HepG2 (cell line): ENCODE results near the gene TEAD1. TPM values are rescaled to one million over a fixed set of nuclear protein-coding genes. Genes with fewer than 3 reads are reported as not detected.
A peak's percentile ranks its signal among the peaks of the same experiment; 100 is the strongest.

Experiments
- ARNTL ChIP-seq: sonication (generic); formaldehyde crosslinking; IDR thresholded peaks from 2 replicates; pipeline ENCODE4 v1.4.0; 2020; ENCODE audit warnings: mild to moderate bottlenecking, missing genetic modification reagents
- CCAR2 ChIP-seq: fragments of 200-400 bp; formaldehyde crosslinking; optimal IDR thresholded peaks from 2 replicates; pipeline ENCODE3; 2018; ENCODE audit warnings: low read depth, mild to moderate bottlenecking, low read length, moderate library complexity
- CREB3 ChIP-seq: sonication (generic); formaldehyde crosslinking; IDR thresholded peaks from 2 replicates; pipeline ENCODE4 v1.5.0; 2020; ENCODE audit warnings: missing genetic modification reagents
- FOXA1 ChIP-seq, 2 experiments: fragments of 450-650 bp in 1 of 2; sonication (generic) in 1 of 2; formaldehyde crosslinking in 1 of 2; IDR thresholded peaks; 2 replicates each; pipeline versions ENCODE4 v1.4.0 to v1.6.1; 2016 to 2020; ENCODE audit warnings: missing genetic modification reagents in 1 of 2
- GATAD1 ChIP-seq: IDR thresholded peaks from 2 replicates; pipeline ENCODE4 v1.6.1; 2016; ENCODE audit warnings: missing genetic modification reagents, missing compliant biosample characterization
- GATAD2A ChIP-seq: IDR thresholded peaks from 2 replicates; pipeline ENCODE4 v1.6.1; 2016
- HINFP ChIP-seq: sonication (generic); formaldehyde crosslinking; IDR thresholded peaks from 2 replicates; pipeline ENCODE4 v1.4.0; 2020; ENCODE audit warnings: low read depth, mild to moderate bottlenecking, missing genetic modification reagents
- HMGXB3 ChIP-seq: sonication (generic); formaldehyde crosslinking; IDR thresholded peaks from 2 replicates; pipeline ENCODE4 v1.4.0; 2020; ENCODE audit warnings: missing genetic modification reagents, borderline replicate concordance
- HOXD1 ChIP-seq: sonication (generic); formaldehyde crosslinking; IDR thresholded peaks from 2 replicates; pipeline ENCODE4 v1.5.0; 2020; ENCODE audit warnings: missing genetic modification reagents
- MXD4 ChIP-seq: IDR thresholded peaks from 2 replicates; pipeline ENCODE4 v1.6.1; 2016; ENCODE audit warnings: mild to moderate bottlenecking, missing biosample characterization, missing genetic modification reagents
- NR3C1 ChIP-seq: sonication (generic); formaldehyde crosslinking; IDR thresholded peaks from 2 replicates; pipeline ENCODE4 v1.4.0; 2020; ENCODE audit warnings: missing genetic modification reagents
- PAX8 ChIP-seq: sonication (generic); formaldehyde crosslinking; IDR thresholded peaks from 2 replicates; pipeline ENCODE4 v1.8.0; 2022; ENCODE audit warnings: mild to moderate bottlenecking, missing genetic modification reagents, borderline replicate concordance
- RARG ChIP-seq: sonication (generic); formaldehyde crosslinking; IDR thresholded peaks from 2 replicates; pipeline ENCODE4 v1.4.0; 2020; ENCODE audit warnings: low read depth, mild to moderate bottlenecking, missing genetic modification reagents
- TAF1 ChIP-seq: sonication (generic); formaldehyde crosslinking; IDR thresholded peaks from 2 replicates; pipeline ENCODE4 v1.4.0; 2020; ENCODE audit warnings: missing genetic modification reagents
- TCF7 ChIP-seq: sonication (generic); IDR thresholded peaks from 2 replicates; pipeline ENCODE4 v1.6.1; 2016; ENCODE audit warnings: antibody characterized with exemption, low read depth
- TEAD3 ChIP-seq: optimal IDR thresholded peaks from 2 replicates; pipeline ENCODE3; 2016; ENCODE audit warnings: borderline replicate concordance
- ZMAT3 ChIP-seq: sonication (generic); formaldehyde crosslinking; conservative IDR thresholded peaks from 2 replicates; pipeline ENCODE4 v1.7.0; 2021; ENCODE audit warnings: missing genetic modification reagents
- ZNF251 ChIP-seq: sonication (generic); formaldehyde crosslinking; IDR thresholded peaks from 2 replicates; pipeline ENCODE4 v1.9.0; 2021; ENCODE audit warnings: mild to moderate bottlenecking, missing genetic modification reagents
- ZNF260 ChIP-seq: sonication (generic); formaldehyde crosslinking; IDR thresholded peaks from 2 replicates; pipeline ENCODE4 v1.4.0; 2020; ENCODE audit warnings: missing genetic modification reagents, low read depth, mild to moderate bottlenecking, borderline replicate concordance
- ZNF264 ChIP-seq: sonication (generic); formaldehyde crosslinking; IDR thresholded peaks from 2 replicates; pipeline ENCODE4 v1.4.0; 2020; ENCODE audit warnings: missing genetic modification reagents
- ZNF639 ChIP-seq: conservative IDR thresholded peaks from 2 replicates; pipeline ENCODE4 v1.6.1; 2018; ENCODE audit warnings: missing genetic modification reagents
- ZNF660 ChIP-seq: sonication (generic); formaldehyde crosslinking; IDR thresholded peaks from 2 replicates; pipeline ENCODE4 v1.5.1; 2020; ENCODE audit warnings: mild to moderate bottlenecking, low read depth, missing genetic modification reagents, borderline replicate concordance
- ZNF749 ChIP-seq: sonication (generic); formaldehyde crosslinking; IDR thresholded peaks from 2 replicates; pipeline ENCODE4 v1.8.0; 2022; ENCODE audit warnings: mild to moderate bottlenecking, missing genetic modification reagents, moderate library complexity, borderline replicate concordance
- ZNF780A ChIP-seq: sonication (generic); formaldehyde crosslinking; IDR thresholded peaks from 2 replicates; pipeline ENCODE4 v1.8.0; 2022; ENCODE audit warnings: mild to moderate bottlenecking, missing genetic modification reagents, moderate library complexity
- polyA plus RNA-seq, 8 experiments: library from polyadenylated mRNA; depleted of rRNA in 3 of 8; stranded (reverse) in 7 of 8; unstranded in 1 of 8; fragments of >200 nt; fragmentation: Illumina TruSeq in 4 of 8; extraction: Trizol in 4 of 8; gene quantifications; 2 replicates each; pipeline versions ENCODE4 v1.2.1 to v1.2.3, GENCODE V29; 2011 to 2016; ENCODE audit warnings: low read depth in 4 of 8, missing spikeins in 1 of 8, mixed read lengths in 1 of 8; ENCODE audit not compliant: insufficient read depth in 1 of 8
- total RNA-seq, 5 experiments: library from RNA; depleted of rRNA; stranded (reverse); fragments of >200 nt; fragmentation: Illumina TruSeq; extraction: Trizol; gene quantifications; 2 replicates each; pipeline ENCODE4 v1.2.3, GENCODE V29; 2016; ENCODE audit warnings: low read depth in 1 of 5

TEAD1 gene
- total and polyA plus RNA-seq, 2 of the 13 experiments (the other 11 are each of a cell fraction or from before 2014, with no cell fraction given) = 20.1 to 30.5 TPM

GRCh38 chr11:12888525-12889158 is 214.4 kb downstream of the TEAD1 start (continued):
- no peak for TF ChIP-seq ZNF660 (CRISPR knock-in tag)
- TF ChIP-seq ZMAT3 (CRISPR knock-in tag) = no peak
- TF ChIP-seq GATAD1 (CRISPR knock-in tag) = no peak
- no peak for TF ChIP-seq TCF7
- TF ChIP-seq ZNF251 (CRISPR knock-in tag) = no peak
- TF ChIP-seq TEAD3 (CRISPR knock-in tag) = peak; percentile 23
- no peak for TF ChIP-seq TAF1
- TF ChIP-seq PAX8 (CRISPR knock-in tag) = no peak
- no peak for TF ChIP-seq CREB3 (CRISPR knock-in tag)
- TF ChIP-seq ZNF780A (CRISPR knock-in tag) = no peak
- TF ChIP-seq ARNTL = no peak
- TF ChIP-seq MXD4 (CRISPR knock-in tag) = 0 out of 2 replicates have a peak, but pooled peaks have one; percentile 25
- TF ChIP-seq CCAR2 = no peak
- TF ChIP-seq HINFP (CRISPR knock-in tag) = no peak
- TF ChIP-seq NR3C1 (CRISPR knock-in tag) = no peak
- no peak for TF ChIP-seq ZNF264 (CRISPR knock-in tag)
- TF ChIP-seq ZNF639 = no peak
- TF ChIP-seq RARG = no peak
- TF ChIP-seq ZNF260 (CRISPR knock-in tag) = no peak
- no peak for TF ChIP-seq HMGXB3 (CRISPR knock-in tag)
- 0 out of 2 replicates have a peak, but pooled peaks have one; percentile 41 for TF ChIP-seq GATAD2A (CRISPR knock-in tag)
- no peak for TF ChIP-seq ZNF749
- TF ChIP-seq HOXD1 = no peak
- TF ChIP-seq FOXA1 (IDR thresholded peaks at IDR 0.05) = no peak
- peak; percentile 54 for TF ChIP-seq FOXA1 (CRISPR knock-in tag; IDR thresholded peaks at IDR 0.05)
